ENCODE results near the gene RGS13. TPM values are rescaled to one million over a fixed set of nuclear protein-coding genes. Genes with fewer than 3 reads are reported as not detected.
A peak's percentile ranks its signal among the peaks of the same experiment; 100 is the strongest.

Gene RGS13
- total and polyA plus RNA-seq, 2 donors (not counting 3 experiments of a cell fraction or from before 2014, with no cell fraction given): not detected

DNA sequence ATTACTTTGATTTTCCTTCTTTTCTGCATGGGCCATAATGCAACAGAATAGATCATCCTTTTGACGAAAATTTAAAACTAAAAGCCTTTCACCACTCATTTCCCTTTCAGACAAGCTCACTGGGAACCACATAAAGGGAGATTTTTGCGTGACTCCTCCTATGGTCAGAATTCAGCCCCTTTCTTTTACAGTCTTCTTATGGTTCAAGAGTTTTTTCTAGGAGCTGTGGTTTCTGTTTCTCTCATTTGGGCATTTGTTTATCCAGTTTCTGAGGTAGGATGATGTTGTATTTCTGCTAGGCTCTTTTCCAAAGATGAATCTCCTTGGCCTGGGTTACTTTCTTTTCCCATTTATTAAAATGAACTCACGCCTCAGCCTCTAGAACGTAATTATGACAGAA lies 43.4 kb upstream of the RGS13 start:
- intact Hi-C loops (cut with micrococcal nuclease) (no loop called here), dilution Hi-C loops (cut with MboI; ENCODE audit: extremely low pct_ligation_motif_present, low sequenced_read_pairs) (loop anchor here (25.0 kb wide), 1 partner anchor 105 kb away; no protein-coding TSS in a partner anchor)
- H3K4me3 ChIP-seq (replicated peaks in 1 of 3; ENCODE audit: insufficient read depth in 1 of 3, low read depth in 1 of 3, low read length in 3 of 3): no peak overlapping the region
- no TSS peak for BruUV-seq (replicated peaks)
- peaks cover 6% of the 10 kb centered on the region for H3K4me1 ChIP-seq (ENCODE audit: control insufficient read depth, extremely low read depth, insufficient read depth, low read length)
- FAIRE-seq (no peak), DNase-seq (ENCODE audit: low read depth, low spot score) (no peak)
- H3K36me3 ChIP-seq (ENCODE audit: control insufficient read depth in 2 of 2, extremely low read depth in 1 of 2, insufficient read depth in 2 of 2, low read length in 2 of 2): no peaks in the 10 kb centered on the region
- peak overlapping the region; percentile 15 for H3K4me2 ChIP-seq (ENCODE audit: insufficient read depth, low read length)
- ChIA-PET POLR2A (no interaction called here), CTCF (interaction anchor here (0.6 to 2.9 kb wide), 5 partner anchors 13 to 427 kb away, joined by 3 to 11 read pairs (median 4); no protein-coding TSS in a partner anchor)
- no peak overlapping the region for H3K27ac ChIP-seq (ENCODE audit: insufficient read depth, low read depth, low read length)
- H3K79me2 ChIP-seq (ENCODE audit: control insufficient read depth, insufficient read depth, low read length): no peaks in the 10 kb centered on the region
- H3K9ac ChIP-seq (replicated peaks; ENCODE audit: extremely low read depth, insufficient read depth, low read length): no peak overlapping the region
- no peaks in the 10 kb centered on the region for H4K20me1 ChIP-seq (replicated peaks; ENCODE audit: control insufficient read depth, extremely low read depth, insufficient read depth, low read length)
- H3K9me3 ChIP-seq (replicated peaks; ENCODE audit: control insufficient read depth, insufficient read depth, low read length): no peaks in the 10 kb centered on the region
- no peak overlapping the region for H2AFZ ChIP-seq (ENCODE audit: low read depth, low read length)
- no peaks in the 10 kb centered on the region for H3K27me3 ChIP-seq (ENCODE audit: control insufficient read depth in 2 of 2, insufficient read depth in 2 of 2, low read length in 2 of 2)
- H3K9me1 ChIP-seq (replicated peaks; ENCODE audit: control insufficient read depth, extremely low read depth, insufficient read depth, low read length): no peaks in the 10 kb centered on the region
- TF ChIP-seq POLR2A (IDR thresholded peaks at IDR 0.05; ENCODE audit: low read depth, low read length): no peak
- TF ChIP-seq MYC (IDR thresholded peaks at IDR 0.05; ENCODE audit: low read depth, low read length): no peak
- no peak for TF ChIP-seq POLR2AphosphoS5 (IDR thresholded peaks at IDR 0.05; ENCODE audit: insufficient read depth, low read depth, low read length)
- TF ChIP-seq JUN (IDR thresholded peaks at IDR 0.05; ENCODE audit: borderline replicate concordance, insufficient read depth, insufficient read length, low read depth): no peak
- no peak for TF ChIP-seq FOS (IDR thresholded peaks at IDR 0.05; ENCODE audit: borderline replicate concordance, insufficient read depth, low read length)
- TF ChIP-seq, protein P1, sequence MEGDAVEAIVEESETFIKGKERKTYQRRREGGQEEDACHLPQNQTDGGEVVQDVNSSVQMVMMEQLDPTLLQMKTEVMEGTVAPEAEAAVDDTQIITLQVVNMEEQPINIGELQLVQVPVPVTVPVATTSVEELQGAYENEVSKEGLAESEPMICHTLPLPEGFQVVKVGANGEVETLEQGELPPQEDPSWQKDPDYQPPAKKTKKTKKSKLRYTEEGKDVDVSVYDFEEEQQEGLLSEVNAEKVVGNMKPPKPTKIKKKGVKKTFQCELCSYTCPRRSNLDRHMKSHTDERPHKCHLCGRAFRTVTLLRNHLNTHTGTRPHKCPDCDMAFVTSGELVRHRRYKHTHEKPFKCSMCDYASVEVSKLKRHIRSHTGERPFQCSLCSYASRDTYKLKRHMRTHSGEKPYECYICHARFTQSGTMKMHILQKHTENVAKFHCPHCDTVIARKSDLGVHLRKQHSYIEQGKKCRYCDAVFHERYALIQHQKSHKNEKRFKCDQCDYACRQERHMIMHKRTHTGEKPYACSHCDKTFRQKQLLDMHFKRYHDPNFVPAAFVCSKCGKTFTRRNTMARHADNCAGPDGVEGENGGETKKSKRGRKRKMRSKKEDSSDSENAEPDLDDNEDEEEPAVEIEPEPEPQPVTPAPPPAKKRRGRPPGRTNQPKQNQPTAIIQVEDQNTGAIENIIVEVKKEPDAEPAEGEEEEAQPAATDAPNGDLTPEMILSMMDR (IDR thresholded peaks at IDR 0.05; ENCODE audit: extremely low read depth in 1 of 2, insufficient read depth in 1 of 2, low read depth in 1 of 2, low read length in 2 of 2): no peak
- TF ChIP-seq, protein P2, sequence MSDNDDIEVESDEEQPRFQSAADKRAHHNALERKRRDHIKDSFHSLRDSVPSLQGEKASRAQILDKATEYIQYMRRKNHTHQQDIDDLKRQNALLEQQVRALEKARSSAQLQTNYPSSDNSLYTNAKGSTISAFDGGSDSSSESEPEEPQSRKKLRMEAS (IDR thresholded peaks at IDR 0.05; ENCODE audit: insufficient read depth, insufficient read length): no peak
- TF ChIP-seq GATA2 (IDR thresholded peaks at IDR 0.05; ENCODE audit: insufficient read depth, insufficient read length, low read depth, low read length): no peak
- no peak for TF ChIP-seq EZH2 (IDR thresholded peaks at IDR 0.05; ENCODE audit: borderline replicate concordance, low read depth, low read length, severe bottlenecking)

All from endothelial cell of umbilical vein (primary cell).